ELR (cell line): ENCODE data around the gene UBQLN1.

Experiments
- DNase-seq: peaks from one replicate; pipeline ENCODE4 v3.0.0-alpha.2; 2015; ENCODE audit warnings: low read depth

Gene UBQLN1

GRCh38 chr9:83688921-83689320, 18.8 kb downstream of the UBQLN1 start:
- DNase-seq = no peak

- DNase-seq = no peak
These were observed 26.3 kb downstream of the UBQLN1 start for GRCh38 chr9:83681490-83681889.

DNA sequence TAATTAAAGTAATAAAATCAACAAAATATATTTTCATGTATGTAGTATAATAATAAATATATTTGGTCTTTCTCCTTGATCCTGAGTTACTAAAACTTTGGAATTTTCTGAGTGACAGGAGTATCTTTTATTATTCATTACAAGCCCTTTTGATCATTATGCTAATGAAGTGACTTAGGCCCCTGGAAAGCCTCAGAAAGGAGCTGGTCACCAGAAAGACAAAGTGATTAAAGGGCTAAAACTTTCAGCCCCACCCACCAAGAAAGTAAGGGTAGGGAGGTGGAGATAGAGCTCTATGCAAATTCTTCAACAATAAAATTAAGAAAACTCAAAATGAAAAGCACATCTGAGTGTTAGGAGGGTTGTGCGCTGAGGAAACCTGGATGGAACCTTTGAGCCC, 27.5 kb downstream of the UBQLN1 start:
- no peak for DNase-seq

DNA sequence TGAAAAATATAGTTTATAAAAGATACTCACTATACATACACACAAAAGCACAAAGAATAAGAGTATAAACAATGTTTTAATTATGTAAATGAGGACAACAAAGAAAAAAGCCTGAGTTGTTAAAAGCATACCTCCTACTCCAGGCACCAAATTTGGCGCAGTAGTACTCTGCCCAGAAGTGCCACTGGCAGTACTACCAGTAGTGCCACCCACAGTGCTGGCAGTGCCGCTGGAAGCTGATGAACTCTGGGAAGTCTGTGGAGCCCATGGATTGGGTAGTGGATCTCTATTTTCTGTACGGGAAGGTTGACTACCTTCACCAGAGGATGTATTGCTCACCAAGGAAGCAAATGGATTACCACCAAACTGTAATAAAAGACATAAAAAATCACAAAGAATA, 30.2 kb downstream of the UBQLN1 start:
- no peak for DNase-seq

DNA sequence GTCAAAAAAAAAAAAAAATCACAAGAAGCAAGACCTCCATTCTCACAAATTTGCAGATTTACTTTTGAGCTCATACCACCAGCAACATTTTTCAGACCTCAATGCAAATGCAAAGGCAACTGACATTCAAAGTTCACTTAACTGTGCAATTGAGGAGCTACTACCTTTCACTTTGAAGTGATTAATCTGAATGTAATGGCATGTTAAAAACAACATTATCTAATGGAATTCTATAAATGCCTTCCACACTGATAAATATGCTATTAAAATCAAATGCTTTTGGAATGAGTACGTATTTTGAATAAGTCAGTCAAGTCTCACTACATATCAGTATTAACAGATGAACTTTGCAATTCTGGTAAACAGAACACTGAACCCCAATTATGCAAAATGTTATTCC, 32.3 kb downstream of the UBQLN1 start:
- peak; percentile 16 for DNase-seq

- DNase-seq = no peak
These were observed 36.3 kb downstream of the UBQLN1 start for GRCh38 chr9:83671451-83671850.

DNA sequence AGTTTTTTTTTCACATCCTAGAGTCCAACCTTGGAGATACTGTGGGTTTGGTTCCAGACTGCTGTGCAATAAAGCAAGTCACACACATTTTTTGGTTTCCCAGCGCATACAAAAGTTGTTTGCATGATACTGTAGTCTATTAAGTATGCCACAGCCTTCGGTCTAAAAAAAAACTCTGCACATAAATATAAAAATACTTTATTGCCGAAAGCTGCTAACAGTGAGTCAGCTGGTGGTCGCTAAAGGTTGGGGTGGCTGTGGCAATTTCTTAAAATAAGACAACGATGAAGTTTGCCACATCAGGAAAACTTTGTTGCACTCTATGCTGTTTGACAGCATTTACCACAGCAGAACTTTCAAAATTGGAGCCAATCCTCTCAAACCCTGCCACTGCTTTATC, 37.4 kb downstream of the UBQLN1 start:
- no peak for DNase-seq

GRCh38 chr9:83669067-83669466, 38.7 kb downstream of the UBQLN1 start:
- no peak for DNase-seq

DNA sequence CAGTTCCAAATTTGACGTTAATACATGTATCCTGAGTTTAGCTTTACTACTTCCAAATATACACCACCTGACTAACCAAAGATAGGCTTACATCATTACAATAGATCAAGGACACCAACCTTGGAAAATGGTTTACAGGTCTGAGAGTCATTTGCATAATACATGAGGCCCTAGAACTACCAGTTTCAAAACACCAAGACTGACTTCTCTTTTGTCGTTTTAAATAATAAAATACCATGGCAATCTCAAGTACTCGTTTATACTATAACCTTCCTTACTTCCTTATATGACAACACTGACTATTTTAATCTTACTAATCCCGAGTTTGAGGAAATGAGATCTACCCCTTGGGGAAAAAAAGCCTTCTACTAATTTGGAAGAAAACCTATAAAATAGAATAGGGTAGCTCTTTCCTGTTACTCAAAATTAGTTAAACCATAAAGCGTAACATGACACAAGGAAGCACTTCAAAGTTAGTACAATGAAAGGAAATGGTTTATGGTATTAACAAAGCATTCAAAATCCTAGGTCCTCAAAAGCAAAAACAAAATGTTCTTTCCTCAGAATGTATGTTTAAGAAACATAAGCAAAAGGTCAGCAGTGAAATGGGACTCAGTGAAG, 42.1 kb downstream of the UBQLN1 start:
- no peak for DNase-seq

DNA sequence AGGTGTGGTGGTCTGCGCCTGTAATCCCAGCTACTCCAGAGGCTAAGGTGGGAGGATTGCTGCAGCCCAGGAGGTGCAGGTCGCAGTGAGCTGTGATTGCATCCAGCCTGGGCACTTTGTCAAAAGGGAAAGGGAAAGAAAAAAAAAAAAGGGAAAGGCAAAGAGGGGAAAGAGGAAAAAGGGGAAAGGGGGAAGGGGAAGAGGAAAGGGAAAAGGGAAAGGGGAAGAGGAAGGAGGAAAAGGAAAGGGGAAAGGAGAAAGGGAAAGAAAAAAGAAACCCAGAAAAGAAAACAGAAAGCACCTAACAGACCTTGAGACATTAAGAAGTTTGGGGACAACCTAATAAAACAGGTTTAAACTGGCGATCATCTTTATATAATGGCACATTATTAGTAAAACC, 44.8 kb downstream of the UBQLN1 start:
- DNase-seq = no peak

GRCh38 chr9:83656952-83657351, 50.8 kb downstream of the UBQLN1 start:
- no peak for DNase-seq

GRCh38 chr9:83656032-83656680, 51.6 kb downstream of the UBQLN1 start:
- no peak for DNase-seq

DNA sequence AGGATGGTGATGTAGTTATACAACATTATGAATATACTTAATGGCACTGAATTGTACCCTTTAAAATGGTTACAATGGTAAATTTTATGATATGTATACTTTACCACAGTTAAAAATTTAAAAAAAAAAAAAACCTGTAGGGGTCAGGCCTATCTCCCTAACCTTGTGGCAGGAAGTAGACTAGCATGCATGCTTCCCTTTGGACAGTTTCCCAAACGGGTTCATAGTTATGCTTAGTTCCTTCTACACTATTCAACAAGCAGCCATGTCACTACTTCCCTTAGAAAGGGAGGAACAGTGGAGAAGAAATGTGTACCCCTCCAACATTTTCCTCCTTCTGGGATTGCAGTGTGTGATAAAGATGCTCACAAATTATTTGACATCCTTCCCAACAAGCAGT, 52.3 kb downstream of the UBQLN1 start:
- no peak for DNase-seq

- DNase-seq = no peak
These were observed 55.3 kb downstream of the UBQLN1 start for GRCh38 chr9:83652433-83652832.

- DNase-seq = no peak
These were observed 56.2 kb downstream of the UBQLN1 start for GRCh38 chr9:83651558-83651957.

- DNase-seq = no peak
These were observed 58.2 kb downstream of the UBQLN1 start for GRCh38 chr9:83649515-83649914.

DNA sequence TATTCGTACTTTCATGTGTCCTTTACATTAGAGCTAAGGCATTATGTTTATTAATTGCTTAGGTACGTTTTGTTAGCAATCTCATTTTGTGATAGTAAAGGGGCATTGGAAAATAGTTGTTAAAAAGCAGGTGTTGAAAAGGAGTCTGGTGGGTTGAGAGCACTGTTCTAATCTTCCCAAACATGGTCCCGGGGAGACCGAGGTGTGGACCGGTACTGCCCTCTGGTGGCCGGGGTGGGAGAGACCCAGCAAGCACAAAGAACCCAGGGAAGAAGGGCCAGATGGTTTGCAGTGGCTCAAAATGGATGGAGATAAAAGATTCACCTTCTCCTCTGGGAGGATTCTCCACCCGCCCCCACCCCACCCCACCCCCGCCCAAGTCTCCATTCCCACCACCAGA, 58.7 kb downstream of the UBQLN1 start:
- DNase-seq = peak; percentile 54

GRCh38 chr9:83646500-83647239, 61.1 kb downstream of the UBQLN1 start:
- no peak for DNase-seq

GRCh38 chr9:83642793-83643192, 65.0 kb downstream of the UBQLN1 start:
- no peak for DNase-seq

- no peak for DNase-seq
These were observed 68.5 kb downstream of the UBQLN1 start for GRCh38 chr9:83639266-83639665.

DNA sequence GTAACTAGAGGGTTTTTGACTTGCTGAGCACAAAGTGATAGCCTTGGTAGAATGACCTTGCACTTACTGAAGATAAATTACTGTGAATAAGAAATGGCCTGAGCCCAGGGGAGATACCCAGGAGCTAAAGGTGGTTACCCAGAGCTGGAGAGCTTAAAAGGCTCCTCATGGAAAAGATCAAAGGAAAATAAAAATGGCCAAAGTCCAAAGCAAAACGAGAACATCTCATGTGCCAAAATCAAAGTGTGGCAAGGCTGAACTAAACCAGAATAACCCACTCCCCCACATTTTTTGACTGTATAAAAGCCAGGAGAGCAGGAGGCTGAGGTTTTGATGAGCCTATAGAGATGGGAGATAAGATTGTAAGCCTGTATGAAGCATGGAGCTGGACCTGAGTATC, 70.4 kb downstream of the UBQLN1 start:
- no peak for DNase-seq

DNA sequence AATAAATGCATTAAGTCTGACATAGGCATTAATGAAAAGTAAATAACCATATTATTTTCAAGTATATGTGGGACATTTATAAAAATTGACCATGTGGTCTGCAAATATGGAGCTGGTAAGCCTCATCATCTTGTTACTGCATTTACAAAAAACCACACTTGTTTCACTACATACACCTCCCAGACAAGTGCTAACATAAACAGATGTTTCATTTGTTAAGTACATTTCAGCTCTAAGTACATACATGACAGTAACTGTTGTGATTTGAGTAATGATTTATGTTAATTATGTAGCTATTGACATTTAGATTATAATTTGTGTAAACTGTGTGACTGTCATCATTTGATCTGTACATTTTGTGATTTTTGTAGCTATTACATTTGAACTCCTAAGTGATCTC, 70.9 kb downstream of the UBQLN1 start:
- DNase-seq = no peak

DNA sequence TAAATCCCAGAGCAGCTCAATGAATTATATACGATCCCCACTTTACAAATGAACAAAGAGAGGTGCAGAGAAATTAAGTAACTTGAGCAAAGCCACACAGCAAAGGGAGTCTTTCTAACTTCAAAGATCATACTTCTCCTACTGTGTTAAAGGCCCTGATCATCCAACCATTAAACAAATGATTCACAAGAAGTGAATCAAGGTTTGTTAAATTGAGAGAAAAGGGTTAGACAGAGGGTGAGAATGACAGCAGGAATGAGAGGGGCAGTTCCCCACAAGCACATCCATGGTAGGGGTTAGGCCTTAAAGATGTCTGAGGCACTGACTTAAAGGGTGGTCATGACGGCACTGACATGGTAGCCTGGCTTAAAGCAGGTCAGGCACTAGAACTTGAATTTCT, 74.1 kb downstream of the UBQLN1 start:
- DNase-seq = no peak

- DNase-seq = no peak
These were observed 74.5 kb downstream of the UBQLN1 start for GRCh38 chr9:83633255-83633654.
